Measurements from ENCODE around the gene STAT1. TPM values are rescaled to one million over a fixed set of nuclear protein-coding genes. Genes with fewer than 3 reads are reported as not detected.

STAT1 gene
- total RNA-seq, 3 donors from 2014 or later = 56.5 to 78.6 (median 74.8) TPM

- no peak for DNase-seq
- no peak for TF ChIP-seq CTCF (IDR thresholded peaks at IDR 0.05)
- Histone ChIP-seq H3K36me3 (ENCODE audit: low read depth) (peaks cover 13% of the 10 kb centered on the region), H3K4me3 (no peak overlapping the region), H3K4me1 (ENCODE audit: low read depth) (no peaks in the 10 kb centered on the region), H3K9me3 (no peaks in the 10 kb centered on the region)
- intact Hi-C loops (cut with DNase I, micrococcal nuclease) = no loop called here
- ATAC-seq = no peak
Observed at GRCh38 chr2:190980630-190981209, 33.3 kb downstream of the STAT1 start.

DNA sequence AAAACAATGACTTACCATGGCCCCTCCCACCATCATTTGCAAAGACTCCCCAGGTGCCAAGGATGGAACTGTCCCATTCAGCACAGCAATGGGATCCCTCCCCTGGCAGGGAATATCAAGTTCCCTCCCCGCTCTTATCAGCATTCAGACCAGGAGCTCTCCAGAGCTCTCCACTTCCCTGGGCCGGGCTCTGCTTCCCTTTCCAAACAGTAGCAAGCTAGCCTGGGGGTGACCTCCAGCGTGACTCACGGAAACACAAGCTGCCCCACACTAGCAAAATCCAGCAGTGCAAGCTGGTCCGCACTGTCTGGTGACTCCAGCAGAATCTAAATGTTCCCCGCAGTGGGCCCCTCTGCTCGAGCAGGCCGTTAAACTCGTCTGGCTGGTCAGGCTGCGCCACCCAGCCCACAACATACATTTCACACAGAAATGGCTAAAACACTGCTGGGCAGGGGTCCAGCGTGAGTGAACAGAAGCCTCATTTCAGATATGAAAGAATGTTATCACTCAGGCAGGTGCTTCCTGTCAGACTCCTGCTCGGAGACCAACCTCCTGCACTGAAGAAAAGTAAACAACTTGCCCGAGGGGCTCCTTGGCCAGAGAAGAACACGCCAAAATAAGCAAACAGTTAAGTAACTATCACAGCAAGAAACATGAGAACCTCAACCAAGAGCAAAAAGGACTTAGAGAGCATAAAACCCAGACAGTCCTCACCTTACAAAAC lies 33.9 kb downstream of the STAT1 start:
- intact Hi-C loops (cut with DNase I, micrococcal nuclease) = no loop called here
- Histone ChIP-seq H3K4me1 (ENCODE audit: low read depth) (no peaks in the 10 kb centered on the region), H3K9me3 (no peaks in the 10 kb centered on the region), H3K36me3 (ENCODE audit: low read depth) (peaks cover 12% of the 10 kb centered on the region), H3K4me3 (no peak overlapping the region)
- DNase-seq (peak; percentile 30 to 58 (median 50)), ATAC-seq (peak; percentile 86)
- TF ChIP-seq CTCF (IDR thresholded peaks at IDR 0.05) = no peak

GRCh38 chr2:190978389-190979053 lies 35.5 kb downstream of the STAT1 start:
- Histone ChIP-seq H3K9me3 (no peaks in the 10 kb centered on the region), H3K36me3 (ENCODE audit: low read depth) (peaks cover 5% of the 10 kb centered on the region), H3K4me1 (ENCODE audit: low read depth) (no peaks in the 10 kb centered on the region), H3K4me3 (no peak overlapping the region)
- ATAC-seq (no peak), DNase-seq (no peak)
- TF ChIP-seq CTCF (IDR thresholded peaks at IDR 0.05) = no peak
- intact Hi-C loops (cut with DNase I, micrococcal nuclease) = no loop called here

DNA sequence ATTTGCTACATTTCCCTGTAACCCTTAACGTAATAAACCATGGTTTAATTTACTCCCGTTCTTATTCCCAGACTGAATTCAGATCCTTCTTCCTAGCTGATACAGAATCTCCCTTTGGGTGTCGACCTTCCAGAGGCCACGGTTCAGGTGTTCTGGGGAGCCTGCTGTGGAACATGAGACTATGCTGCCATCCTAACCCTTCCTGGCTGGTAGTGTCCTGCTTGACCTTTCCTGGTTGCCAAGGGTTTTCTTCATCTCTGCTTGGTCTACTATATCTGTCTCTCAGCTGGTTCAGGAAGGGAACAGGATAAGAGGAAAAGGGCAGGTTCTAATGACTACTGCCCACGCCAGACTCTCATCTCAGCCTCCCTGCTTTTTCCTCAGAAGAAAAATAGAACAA lies 36.5 kb downstream of the STAT1 start:
- TF ChIP-seq CTCF (IDR thresholded peaks at IDR 0.05) = no peak
- Histone ChIP-seq H3K4me1 (ENCODE audit: low read depth) (no peaks in the 10 kb centered on the region), H3K36me3 (ENCODE audit: low read depth) (peaks cover 5% of the 10 kb centered on the region), H3K4me3 (no peak overlapping the region), H3K9me3 (no peaks in the 10 kb centered on the region)
- ATAC-seq = no peak
- intact Hi-C loops (cut with DNase I, micrococcal nuclease) = no loop called here
- no peak for DNase-seq

- intact Hi-C loops (cut with DNase I, micrococcal nuclease) = no loop called here
- no peak for TF ChIP-seq CTCF (IDR thresholded peaks at IDR 0.05)
- Histone ChIP-seq H3K4me1 (ENCODE audit: low read depth) (no peaks in the 10 kb centered on the region), H3K36me3 (ENCODE audit: low read depth) (peaks cover 5% of the 10 kb centered on the region), H3K4me3 (no peak overlapping the region), H3K9me3 (no peaks in the 10 kb centered on the region)
- DNase-seq (no peak), ATAC-seq (no peak)
Observed at GRCh38 chr2:190976521-190976920, 37.5 kb downstream of the STAT1 start.
